HG02759 (cell line): ENCODE data around the gene SPAAR.
"Not testable (repeated sequence)": the region's sequence is repeated elsewhere in the genome, so short reads cannot be mapped to it uniquely, and the experiment has no call there.

Experiments used
- ATAC-seq: cut with Tn5 transposase; IDR thresholded peaks from one replicate; pipeline ENCODE4 v1.9.1; 2021; ENCODE audit warnings: mild to moderate bottlenecking, moderate library complexity; ENCODE audit not compliant: unreplicated experiment

SPAAR gene

DNA sequence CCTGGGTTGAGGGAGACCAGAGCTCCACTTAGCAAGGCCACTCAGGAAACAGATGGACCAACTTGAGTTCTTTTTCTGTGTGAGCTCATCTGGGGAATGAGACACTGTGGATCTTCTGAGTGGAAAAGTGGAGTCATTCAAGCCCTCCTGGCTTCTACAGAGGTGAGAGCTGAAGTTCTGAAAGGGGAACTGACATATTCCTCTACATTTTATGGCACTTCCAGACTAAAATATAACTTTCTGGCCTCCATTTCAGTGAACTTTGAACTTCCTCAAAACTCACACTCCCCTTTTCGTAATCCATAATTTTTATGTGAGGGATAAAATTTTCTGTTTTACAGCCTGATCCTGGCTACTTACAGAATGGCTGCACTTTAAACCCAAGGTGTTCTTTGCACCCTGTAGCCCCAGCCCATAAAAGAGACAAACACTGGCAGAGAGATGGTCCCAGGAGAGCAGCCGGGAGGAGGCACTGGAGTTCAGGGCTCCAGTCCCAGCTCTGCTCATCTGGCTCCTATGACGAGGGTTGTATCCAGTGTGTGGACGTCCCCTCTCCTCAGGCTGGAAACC, 10.8 kb downstream of the SPAAR start:
- no peak for ATAC-seq

DNA sequence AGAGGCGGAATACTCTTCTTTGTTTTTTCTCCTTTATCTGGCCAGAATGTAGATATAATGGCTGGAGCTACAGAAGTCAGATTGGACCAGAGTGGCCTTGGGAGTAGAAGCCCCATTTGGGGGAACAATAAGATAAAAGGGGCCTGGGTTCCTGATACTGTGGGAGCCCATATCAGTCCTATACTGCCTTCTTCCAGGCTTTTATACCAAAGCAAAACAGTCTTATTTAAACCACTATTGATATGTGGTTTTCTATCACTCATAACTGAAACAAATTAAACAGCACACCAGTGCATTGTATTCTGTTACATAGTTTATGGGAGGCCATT, 14.3 kb downstream of the SPAAR start:
- no peak for ATAC-seq

DNA sequence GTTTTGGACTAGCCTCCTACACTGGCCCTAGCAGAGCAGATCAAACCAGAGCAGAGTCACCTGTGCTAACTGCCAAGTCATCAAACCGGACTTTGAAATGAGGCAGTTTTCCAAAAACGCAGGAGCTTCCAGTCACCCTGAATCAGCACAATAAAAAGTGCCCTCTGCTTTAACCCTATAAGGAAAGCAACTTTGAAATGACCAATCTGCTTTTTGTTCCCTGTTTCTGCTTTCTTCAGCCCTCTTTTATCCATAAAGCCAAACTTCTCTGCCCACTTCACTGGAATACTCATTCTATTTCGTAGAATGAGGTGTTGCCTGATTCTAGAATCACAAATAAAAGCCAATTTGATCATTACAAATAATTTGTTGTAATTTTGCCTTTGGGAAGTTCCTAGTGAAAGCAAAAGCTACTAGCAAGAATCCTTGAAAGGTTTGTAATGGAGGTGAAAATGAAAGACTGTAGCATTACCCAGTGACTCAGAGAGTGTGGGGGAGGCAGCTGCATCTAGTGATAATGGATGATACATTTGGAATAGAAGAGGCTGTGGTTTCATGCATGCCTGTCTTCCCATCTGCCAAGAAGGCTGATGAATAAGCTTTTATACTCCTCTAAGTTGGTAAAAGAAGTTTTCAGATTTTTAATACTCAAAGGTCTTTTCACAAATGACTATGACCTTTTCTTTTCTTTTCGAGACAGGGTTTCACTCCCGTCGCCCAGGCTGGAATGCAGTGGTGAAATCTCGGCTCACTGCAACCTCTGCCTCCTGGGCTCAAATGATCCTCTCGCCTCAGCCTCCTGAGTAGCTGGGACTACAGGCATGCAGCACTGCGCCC, 14.9 kb downstream of the SPAAR start:
- ATAC-seq, result no peak

DNA sequence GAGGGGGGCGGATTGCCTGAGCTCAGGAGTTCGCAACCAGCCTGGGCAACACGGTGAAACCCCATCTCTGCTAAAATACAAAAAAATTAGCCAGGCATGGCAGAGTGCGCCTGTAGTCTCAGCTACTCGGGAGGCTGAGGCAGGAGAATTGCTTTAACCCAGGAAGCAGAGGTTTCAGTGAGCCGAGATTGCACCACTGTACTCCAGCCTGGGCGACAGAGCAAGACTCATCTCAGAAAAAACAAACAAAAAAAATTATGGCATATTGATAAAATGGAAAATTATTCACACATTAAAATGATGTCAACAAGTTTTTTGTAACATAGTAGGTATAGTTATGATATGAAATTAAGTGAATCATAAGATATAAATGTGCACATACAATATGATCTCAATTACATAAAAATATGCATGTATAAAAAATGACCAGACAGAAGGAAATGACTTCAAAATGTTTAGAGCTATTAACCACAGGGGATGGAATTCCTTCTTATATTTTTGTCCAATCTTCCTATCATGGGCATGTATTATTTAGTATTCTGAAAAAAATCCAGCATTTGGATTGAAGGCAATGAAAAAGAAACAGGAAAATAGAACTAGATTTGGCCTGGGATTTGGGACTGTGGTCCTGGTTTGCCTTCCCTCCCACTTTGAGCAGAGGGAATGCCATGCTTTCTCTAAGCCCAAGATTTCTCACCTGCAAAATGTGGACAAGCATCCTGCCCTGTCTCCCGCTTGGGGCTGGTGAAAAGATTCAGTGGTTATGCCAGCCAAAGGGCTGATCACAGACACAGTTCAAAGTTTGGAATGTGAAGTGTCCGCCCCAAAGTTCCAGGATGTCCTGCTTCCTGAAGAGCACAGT, 19.5 kb downstream of the SPAAR start:
- ATAC-seq, result no peak

DNA sequence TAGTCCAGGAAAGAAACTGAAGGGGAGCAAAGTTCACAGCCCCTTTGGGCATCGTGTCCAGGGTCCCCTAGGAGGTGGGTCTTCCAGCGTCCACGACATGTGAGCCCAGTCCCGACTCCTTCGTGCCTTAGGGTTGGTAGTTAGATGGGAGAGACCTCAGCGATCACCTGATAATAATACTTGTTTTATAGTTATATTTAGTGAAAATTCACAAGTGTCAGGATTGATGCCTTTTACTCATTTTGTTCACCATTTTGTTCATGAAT, 20.1 kb downstream of the SPAAR start:
- ATAC-seq, result no peak

DNA sequence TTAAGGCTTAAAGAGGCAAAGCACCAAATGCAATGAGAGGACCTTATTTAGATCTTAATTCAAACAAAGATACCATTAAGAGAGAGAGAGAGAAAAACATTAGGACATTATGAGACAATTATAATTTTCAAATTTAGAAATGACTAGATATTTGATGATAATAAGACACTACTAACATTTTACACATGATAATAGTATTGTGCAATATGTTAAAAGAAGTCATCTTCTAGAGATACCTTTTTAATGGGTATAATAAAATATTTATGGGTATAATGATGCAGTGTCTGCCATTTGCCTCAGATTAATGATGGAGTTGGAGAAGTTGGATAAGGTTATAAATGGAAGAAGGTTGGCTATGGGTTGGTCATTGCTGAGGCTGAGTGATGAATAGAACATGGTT, 21.2 kb downstream of the SPAAR start:
- ATAC-seq, result no peak

DNA sequence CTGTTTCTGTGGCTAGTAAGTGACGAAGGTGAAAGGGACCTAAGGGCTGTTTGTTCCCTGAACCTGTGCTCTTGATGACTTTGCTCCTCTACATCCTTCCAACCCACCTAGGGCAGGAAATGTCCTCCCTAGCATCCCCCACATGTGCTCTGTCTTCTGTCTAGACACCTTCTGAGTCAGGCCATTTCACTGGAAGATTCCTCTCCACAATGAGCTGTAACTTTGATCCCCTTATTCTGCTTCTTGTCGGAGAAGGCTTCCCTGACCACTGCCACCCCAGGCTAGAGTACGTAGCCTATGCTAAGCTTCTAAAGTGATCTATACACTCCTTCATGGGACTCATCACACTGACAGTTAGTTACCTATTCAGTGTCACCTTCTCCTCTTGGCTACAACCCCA, 21.7 kb downstream of the SPAAR start:
- no peak for ATAC-seq

DNA sequence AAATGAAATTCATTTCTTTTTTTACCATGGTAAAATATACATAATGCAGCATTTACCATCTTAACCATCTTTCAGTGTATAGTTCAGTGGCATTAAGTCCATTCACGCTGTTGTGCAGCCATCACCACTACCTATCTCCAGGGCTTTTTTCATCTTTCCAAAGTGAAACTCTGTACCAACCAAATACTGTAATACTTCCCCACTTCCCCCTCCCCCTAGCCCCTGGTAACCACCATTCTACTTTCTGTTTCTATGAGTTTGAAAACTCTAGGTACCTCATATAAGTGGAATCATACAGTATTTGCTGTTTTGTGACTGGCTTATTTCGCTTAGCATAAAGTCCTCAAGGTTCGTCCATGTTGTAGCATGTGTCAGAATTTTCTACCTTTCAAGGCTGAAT, 23.4 kb downstream of the SPAAR start:
- no peak for ATAC-seq

DNA sequence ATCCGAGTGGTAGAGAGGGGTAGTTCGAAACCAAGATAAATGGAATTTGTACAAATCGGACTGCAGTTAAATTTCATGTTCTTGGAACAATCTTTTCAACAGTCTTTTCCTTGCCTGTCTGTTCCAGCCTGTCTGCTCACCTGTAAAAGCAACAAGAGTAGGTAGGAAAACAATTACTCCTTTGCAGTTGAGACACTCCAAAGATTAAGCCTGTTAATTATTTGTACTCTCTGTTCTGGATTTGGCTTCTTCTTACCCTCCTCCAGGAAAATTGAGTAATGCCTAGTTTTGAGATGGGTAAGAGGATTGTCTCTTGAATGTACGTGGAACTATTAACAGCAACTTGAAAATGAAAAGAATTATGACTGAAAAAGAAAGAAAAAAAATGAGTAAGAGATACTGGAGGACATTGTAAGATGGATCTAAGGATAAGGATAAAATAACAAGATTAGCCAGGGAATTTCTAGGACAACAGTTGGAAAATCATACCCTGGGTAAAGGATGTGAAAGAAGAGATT, 24.3 kb downstream of the SPAAR start:
- no peak for ATAC-seq

DNA sequence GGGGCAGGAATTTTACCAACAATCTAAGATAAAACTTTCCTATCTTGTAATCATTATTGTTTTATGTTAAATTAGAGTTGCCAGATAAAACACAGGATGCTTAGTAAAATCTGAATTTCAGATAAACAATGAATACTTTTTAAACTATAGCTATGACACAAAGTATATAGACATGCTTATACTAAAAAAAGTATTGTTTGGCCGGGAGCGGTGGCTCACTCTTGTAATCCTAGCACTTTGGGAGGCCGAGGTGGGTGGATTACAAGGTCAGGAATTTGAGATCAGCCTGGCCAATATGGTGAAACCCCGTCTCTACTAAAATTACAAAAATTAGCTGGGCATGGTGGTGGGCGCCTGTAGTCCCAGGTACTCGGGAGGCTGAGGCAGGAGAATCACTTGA, 24.8 kb downstream of the SPAAR start:
- not testable (repeated sequence) for ATAC-seq

DNA sequence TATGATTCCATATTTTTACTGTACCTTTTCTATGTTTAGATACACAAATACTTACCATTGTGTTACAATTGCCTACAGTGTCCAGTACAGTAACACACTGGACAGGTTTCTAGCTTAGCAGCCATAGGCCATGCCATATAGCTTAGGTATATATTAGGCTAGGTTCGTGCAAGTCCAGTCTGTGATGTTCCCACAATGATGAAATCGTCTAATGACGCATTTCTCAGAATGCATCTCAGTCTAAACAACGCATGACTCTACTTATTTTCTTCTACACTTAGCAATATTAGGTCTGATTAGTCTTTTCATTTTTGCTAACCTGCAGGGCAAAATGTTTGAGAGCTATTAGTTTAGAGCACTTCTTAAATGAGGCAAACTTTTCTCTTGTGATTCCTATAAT, 26.0 kb downstream of the SPAAR start:
- ATAC-seq, result no peak

DNA sequence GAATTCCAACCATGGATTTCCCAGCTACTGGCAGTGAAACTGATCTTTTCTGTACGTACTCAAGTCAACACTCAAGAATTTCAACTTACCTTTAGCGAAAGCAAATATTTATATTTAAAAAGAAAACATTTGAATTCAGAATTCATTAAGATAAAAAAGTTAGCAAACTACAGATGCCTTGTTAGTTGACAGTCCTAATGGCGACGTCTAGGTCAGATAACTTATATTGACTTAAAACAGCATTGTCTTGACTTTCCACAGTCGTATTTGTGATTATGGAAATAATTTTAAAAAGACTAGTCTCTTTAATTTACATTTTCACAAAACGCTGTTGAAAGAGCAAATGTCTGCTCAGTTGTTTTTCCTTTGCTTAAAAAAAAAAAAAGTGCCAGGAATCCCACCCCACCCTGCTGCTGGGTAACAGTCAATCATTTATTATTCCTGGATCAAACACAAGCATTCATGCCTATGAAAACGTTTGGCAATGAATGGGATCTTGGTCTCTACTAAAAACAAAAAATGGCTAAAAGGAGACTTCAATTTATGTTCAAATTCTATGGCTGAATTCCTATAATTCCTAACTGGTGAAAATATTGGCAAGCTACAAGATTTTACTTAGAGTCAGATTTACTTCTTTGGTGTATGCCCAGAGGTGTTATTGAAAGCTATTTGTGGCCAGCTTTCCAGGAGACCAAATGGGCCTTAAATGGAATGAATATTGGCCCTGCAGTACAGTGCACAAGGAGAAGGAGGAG, 26.6 kb downstream of the SPAAR start:
- ATAC-seq, result no peak

DNA sequence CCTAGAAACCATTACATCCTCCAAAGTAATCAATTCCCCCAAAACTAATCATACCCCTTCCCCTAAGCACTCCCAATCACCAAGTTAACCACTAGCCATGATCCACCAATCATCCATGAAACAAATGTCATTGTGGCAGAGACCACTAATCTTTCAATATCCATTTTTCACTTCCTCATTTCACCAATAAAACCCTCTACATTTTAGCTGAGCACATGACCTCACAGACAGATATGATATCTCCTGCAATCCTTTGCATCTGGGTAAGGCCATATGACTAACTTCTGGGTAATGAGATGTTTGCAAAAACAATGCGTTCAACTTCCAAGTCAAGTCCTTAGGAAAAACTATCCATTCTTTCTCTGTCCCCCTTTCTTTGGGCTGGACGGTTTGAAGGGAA, 27.9 kb downstream of the SPAAR start:
- no peak for ATAC-seq

DNA sequence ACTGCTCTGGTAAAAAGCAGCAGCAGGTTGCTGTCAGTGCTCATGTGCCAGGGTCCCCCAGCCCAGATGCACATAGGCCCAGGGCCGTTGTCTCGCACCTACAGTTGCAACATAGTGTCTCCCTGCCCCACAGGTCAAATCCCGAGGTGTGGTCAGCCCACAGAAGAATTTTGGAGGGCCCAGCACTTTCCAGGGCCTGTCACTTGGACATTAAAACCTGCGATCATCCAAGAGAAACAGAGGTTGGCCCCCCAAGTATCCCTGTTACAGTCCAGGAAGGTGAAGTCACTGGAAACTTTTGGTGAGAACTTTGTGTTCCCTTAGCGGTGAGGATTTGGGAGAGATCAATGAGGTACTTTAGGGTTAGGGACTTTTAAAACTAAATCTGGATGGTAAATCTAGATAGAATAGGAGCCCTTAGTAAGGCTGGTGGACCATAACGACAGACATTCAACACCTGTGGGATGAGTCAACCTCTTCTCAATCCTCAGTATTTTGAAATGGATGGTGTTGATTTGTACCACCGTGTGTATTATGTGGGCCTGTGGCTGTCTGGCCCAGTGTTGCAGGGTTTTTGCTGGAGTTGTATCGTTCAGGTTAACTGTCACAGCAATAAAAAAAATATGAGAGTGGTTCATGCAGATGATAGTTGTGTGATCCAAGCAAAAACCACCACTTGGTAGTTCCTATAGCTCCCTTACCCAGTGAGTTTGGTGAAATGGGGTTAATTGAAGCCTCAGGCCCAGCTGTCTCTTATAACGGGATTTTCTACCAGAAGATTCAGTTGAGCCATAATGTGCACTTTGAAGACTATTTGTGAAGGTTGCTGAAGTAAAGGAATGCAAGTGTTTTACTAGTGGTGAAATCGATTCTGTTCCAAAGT, 29.4 kb downstream of the SPAAR start:
- ATAC-seq, result no peak

DNA sequence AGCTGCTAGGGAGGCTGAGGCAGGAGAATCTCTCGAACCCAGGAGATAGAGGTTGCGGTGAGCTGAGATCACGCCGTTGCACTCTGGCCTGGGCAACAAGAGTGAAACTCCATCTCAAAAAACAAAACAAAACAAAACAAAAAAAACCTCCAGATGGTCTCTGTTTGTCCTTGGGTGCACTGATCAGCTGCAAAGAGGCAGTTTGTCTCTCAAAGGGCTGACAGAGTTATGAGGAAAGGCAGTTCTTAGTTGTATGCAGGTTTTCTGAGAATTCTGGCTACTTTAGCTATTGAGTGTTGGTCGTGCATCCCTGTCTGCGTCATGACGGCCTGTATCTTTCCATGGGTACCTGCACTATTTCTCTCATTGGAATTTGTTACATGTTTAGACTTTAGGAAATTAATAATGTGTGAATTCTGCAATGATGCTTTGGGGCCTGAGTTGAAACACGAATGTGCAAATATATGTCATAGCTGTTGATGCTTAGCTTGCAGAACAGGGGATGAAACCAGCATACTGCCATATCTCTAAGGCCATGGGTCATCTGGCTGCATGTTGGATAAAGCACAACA, 30.5 kb downstream of the SPAAR start:
- ATAC-seq, result no peak

DNA sequence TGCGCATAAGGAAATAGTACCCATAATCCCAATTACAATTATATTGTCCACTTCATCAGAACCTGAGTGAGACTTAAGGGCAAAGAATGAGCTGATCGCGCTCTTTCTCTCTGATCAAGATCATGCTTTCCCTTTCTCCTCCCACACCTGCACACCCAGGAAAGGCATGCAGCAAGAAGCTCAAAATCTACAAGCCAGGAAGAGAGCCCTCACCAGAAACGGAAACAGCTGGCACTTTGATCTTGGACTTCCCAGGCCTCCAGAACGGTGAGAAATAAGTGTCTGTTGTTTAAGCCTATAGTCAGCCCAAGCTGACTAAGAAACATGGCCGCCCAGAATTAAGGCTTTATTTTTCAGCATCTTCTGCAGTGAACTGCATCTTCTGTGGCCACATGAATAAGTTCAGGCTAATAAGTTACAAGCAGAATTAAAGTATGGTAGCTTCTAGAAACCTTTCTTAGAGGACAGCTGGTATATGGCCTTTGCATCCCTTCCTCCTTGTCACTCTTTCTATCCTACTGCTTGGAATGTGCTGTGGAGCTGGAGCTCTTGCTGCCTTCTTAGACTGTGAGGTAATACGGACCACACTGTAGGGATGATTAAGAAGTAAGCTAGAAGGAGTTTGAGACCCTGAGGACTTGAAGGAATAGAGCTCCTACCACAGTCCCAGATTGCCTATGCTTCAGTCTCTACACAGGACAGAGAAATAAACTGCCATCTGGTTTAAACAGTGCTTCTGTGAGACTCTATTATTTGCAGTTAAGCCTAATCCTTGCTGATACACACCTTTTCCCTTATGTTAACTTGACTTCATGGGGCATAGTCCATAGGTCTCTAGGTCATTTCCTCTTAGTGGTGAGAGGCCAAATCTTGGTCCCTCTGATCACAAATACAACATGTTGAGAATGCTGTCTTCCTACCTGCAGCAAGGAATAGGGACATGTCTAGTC, 31.4 kb downstream of the SPAAR start:
- no peak for ATAC-seq

DNA sequence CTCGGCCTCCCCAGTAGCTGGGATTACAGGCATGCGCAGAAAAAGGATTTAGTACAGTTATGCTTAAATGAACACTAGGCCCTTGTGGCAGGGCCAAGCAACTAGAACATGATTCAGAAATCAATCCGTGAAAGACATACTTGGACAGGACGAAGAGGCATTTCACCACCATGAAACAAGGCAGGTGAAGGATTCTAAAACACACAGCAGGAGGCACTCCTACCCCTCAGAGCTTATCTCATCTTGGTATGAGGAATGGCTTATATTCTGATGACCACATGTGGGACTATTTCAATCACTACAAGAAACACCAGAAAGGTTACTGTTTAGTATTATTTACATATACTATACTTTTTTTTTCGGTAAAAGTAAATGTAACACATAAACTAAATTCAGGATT, 33.0 kb downstream of the SPAAR start:
- ATAC-seq, result no peak

DNA sequence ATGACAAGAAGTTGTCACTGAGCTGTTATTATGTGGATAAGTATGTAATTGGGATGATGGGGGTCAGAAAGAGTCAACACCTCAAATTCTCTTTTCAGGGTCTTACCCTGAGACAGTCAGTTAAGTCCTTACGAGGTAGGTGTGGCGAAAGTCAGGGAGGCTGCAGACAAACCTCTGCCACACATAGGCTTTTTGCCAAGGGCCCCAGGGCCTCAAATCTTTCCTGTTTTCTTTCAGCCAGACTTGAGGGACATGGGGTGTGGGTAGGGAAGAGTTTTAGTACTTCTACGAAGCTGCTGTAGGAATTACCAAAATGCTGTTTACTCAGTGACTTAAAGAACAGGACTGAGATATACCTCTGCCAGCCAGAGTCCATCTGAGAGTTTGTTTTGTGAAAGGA, 34.9 kb downstream of the SPAAR start:
- ATAC-seq, result no peak

DNA sequence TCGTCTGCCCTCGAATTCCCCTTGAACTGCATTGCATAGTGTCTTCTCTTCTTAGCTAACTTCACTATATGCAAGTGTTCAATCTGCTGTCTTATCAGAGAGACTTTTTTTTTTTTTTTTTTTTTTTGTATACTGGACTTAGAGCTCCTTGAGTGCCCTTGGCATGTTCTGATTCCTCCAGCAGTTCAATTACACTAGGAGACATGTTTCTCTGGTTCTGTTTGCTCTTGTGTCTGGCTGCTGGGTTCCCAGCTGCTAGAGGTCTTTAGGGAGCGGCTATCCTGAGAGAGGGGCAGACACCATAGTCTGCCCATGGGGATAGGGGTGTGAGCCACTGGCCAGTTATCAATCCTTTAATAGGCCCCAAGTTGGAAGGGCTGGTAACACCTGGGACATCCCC, 35.6 kb downstream of the SPAAR start:
- ATAC-seq, result no peak
